Liver (tissue), 9 donors: ENCODE data around the gene LAMC1. TPM values are rescaled to one million over a fixed set of nuclear protein-coding genes. Genes with fewer than 3 reads are reported as not detected.

ENCODE experiments used
- DNase-seq: peaks from one replicate; pipeline ENCODE4 v3.0.0-alpha.2; 2017; ENCODE audit warnings: low spot score
- H3K27ac ChIP-seq, 2 donors: one replicate each; pipeline ENCODE4 v1.7.0; 2013; ENCODE audit warnings: inconsistent platforms in 2 of 2, low read length in 2 of 2, control low read depth in 1 of 2, low read depth in 1 of 2, mild to moderate bottlenecking in 1 of 2
- H3K27me3 ChIP-seq, 4 donors: one replicate each; pipeline versions ENCODE4 v1.6.1 to v1.7.0; 2013; ENCODE audit warnings: low read length in 3 of 4, inconsistent platforms in 1 of 4, mild to moderate bottlenecking in 1 of 4, moderate library complexity in 1 of 4; ENCODE audit not compliant: control insufficient read depth in 4 of 4, insufficient read depth in 4 of 4
- H3K36me3 ChIP-seq, 4 donors: one replicate each; pipeline versions ENCODE4 v1.6.1 to v1.7.0; 2013; ENCODE audit warnings: low read length in 3 of 4, mild to moderate bottlenecking in 3 of 4, low read depth in 1 of 4, moderate library complexity in 1 of 4; ENCODE audit not compliant: control insufficient read depth in 4 of 4, insufficient read depth in 3 of 4
- H3K4me1 ChIP-seq, 4 donors: one replicate each; pipeline versions ENCODE4 v1.6.1 to v1.7.0; 2013; ENCODE audit warnings: low read length in 3 of 4, mild to moderate bottlenecking in 3 of 4, moderate library complexity in 1 of 4; ENCODE audit not compliant: control insufficient read depth in 4 of 4, insufficient read depth in 4 of 4
- H3K4me3 ChIP-seq, 3 donors: one replicate each; pipeline versions ENCODE4 v1.6.1 to v1.7.0; 2013; ENCODE audit warnings: low read length in 3 of 3, control low read depth in 1 of 3, low read depth in 1 of 3, mild to moderate bottlenecking in 1 of 3
- H3K9ac ChIP-seq, 2 donors: one replicate each; pipeline ENCODE4 v1.7.0; 2013; ENCODE audit warnings: low read length in 2 of 2, mild to moderate bottlenecking in 2 of 2, moderate library complexity in 2 of 2, control low read depth in 1 of 2, low read depth in 1 of 2
- H3K9me3 ChIP-seq, 4 donors: one replicate each; pipeline versions ENCODE4 v1.6.1 to v1.7.0; 2013; ENCODE audit warnings: low read length in 3 of 4; ENCODE audit not compliant: control insufficient read depth in 4 of 4
- ATF3 ChIP-seq: IDR thresholded peaks from 2 replicates; pipeline ENCODE4 v1.6.1; 2016; ENCODE audit warnings: antibody characterized with exemption
- CTCF ChIP-seq: fragments of 150-350 bp; IDR thresholded peaks from 2 replicates; pipeline ENCODE4 v1.5.1; 2017; ENCODE audit warnings: improper control_type of control experiment, low read depth, low read length; ENCODE audit not compliant: missing input control
- EGR1 ChIP-seq, 2 donors: IDR thresholded peaks; 2 replicates each; pipeline ENCODE4 v1.6.1; 2016 to 2018; ENCODE audit warnings: antibody characterized with exemption in 2 of 2, low read depth in 2 of 2
- FOXA1 ChIP-seq: IDR thresholded peaks from 2 replicates; pipeline ENCODE4 v1.6.1; 2016; ENCODE audit warnings: antibody characterized with exemption
- FOXA2 ChIP-seq: IDR thresholded peaks from 2 replicates; pipeline ENCODE4 v1.6.1; 2016; ENCODE audit warnings: antibody characterized with exemption
- GABPA ChIP-seq, 2 donors: IDR thresholded peaks in 1 of 2; conservative IDR thresholded peaks in 1 of 2; 2 replicates each; pipeline ENCODE4 v1.6.1; 2016; ENCODE audit warnings: antibody characterized with exemption in 2 of 2, mild to moderate bottlenecking in 1 of 2, moderate library complexity in 1 of 2
- HNF4A ChIP-seq, 2 donors: conservative IDR thresholded peaks; 2 replicates each; pipeline ENCODE4 v1.6.1; 2016; ENCODE audit warnings: antibody characterized with exemption in 2 of 2, mild to moderate bottlenecking in 2 of 2
- HNF4G ChIP-seq: IDR thresholded peaks from 2 replicates; pipeline ENCODE4 v1.6.1; 2016; ENCODE audit warnings: antibody characterized with exemption
- JUND ChIP-seq, 2 donors: IDR thresholded peaks; 2 replicates each; pipeline ENCODE4 v1.6.1; 2016; ENCODE audit warnings: antibody characterized with exemption in 2 of 2
- MAX ChIP-seq: IDR thresholded peaks from 2 replicates; pipeline ENCODE4 v1.6.1; 2016; ENCODE audit warnings: antibody characterized with exemption
- NR2F2 ChIP-seq: IDR thresholded peaks from 2 replicates; pipeline ENCODE4 v1.6.1; 2016; ENCODE audit warnings: antibody characterized with exemption
- RAD21 ChIP-seq, 2 donors: IDR thresholded peaks; 2 replicates each; pipeline ENCODE4 v1.6.1; 2016; ENCODE audit warnings: antibody characterized with exemption in 2 of 2, mild to moderate bottlenecking in 2 of 2
- REST ChIP-seq: IDR thresholded peaks from 2 replicates; pipeline ENCODE4 v1.6.1; 2016; ENCODE audit warnings: antibody characterized with exemption, mild to moderate bottlenecking
- RXRA ChIP-seq, 2 donors: IDR thresholded peaks; 2 replicates each; pipeline ENCODE4 v1.6.1; 2017 to 2018; ENCODE audit warnings: antibody characterized with exemption in 2 of 2, mild to moderate bottlenecking in 1 of 2
- TAF1 ChIP-seq: conservative IDR thresholded peaks from 2 replicates; pipeline ENCODE4 v1.6.1; 2016; ENCODE audit warnings: antibody characterized with exemption, mild to moderate bottlenecking
- YY1 ChIP-seq: IDR thresholded peaks from 2 replicates; pipeline ENCODE4 v1.6.1; 2016; ENCODE audit warnings: antibody characterized with exemption, mild to moderate bottlenecking
- ZBTB33 ChIP-seq: IDR thresholded peaks from 2 replicates; pipeline ENCODE4 v1.6.1; 2016; ENCODE audit warnings: antibody characterized with exemption
- WGBS: extraction: QIAGEN DNeasy Blood & Tissue Kit; methylation state at CpG from one replicate; pipeline ENCODE4 v1.1.7; 2013; 5-methylcytosine and 5-hydroxymethylcytosine counted together
- polyA plus RNA-seq, 2 donors: library from polyadenylated mRNA; stranded (reverse) in 1 of 2; unstranded in 1 of 2; fragments of 200-250 nt in 1 of 2; fragments of >200 nt in 1 of 2; fragmentation: Nextera tagmentation in 1 of 2; extraction: Ambion mirVana in 1 of 2; gene quantifications; one replicate each; pipeline versions ENCODE4 v1.2.1 to v1.2.3, GENCODE V29; 2013 to 2015
- total RNA-seq, 2 donors: library from RNA; depleted of rRNA; stranded (reverse); fragments of >200 nt; gene quantifications; one replicate each; pipeline ENCODE4 v1.2.3, GENCODE V29; 2014
- donor health status: healthy.
- donor health status: healthy.
- donor health status: healthy.
- donor health status: healthy.
- donor health status: healthy.

The LAMC1 gene
- total and polyA plus RNA-seq, 4 donors = 5.3 to 35.1 (median 19.7) TPM

- H3K36me3 ChIP-seq = no peaks in the 10 kb centered on the region
- no peaks in the 10 kb centered on the region for H3K27me3 ChIP-seq
- no peaks in the 10 kb centered on the region for H3K9me3 ChIP-seq
- H3K4me1 ChIP-seq = no peaks in the 10 kb centered on the region
- WGBS = 74% methylated on average over 2 of the region's 2 CpGs
- DNase-seq = no peak
- no peak overlapping the region for H3K27ac ChIP-seq
- H3K4me3 ChIP-seq = no peak overlapping the region
- TF ChIP-seq MAX (no peak), GABPA (IDR thresholded peaks at IDR 0.05 in 1 of 2, conservative IDR thresholded peaks at IDR 0.05 in 1 of 2) (no peak), FOXA2 (no peak), RXRA (IDR thresholded peaks at IDR 0.05) (no peak), EGR1 (IDR thresholded peaks at IDR 0.05; ENCODE audit: low read depth in 2 of 2) (no peak), HNF4G (no peak), REST (no peak), FOXA1 (no peak), ATF3 (no peak), NR2F2 (no peak), JUND (IDR thresholded peaks at IDR 0.05) (no peak), HNF4A (conservative IDR thresholded peaks at IDR 0.05) (no peak), YY1 (no peak), RAD21 (IDR thresholded peaks at IDR 0.05) (no peak), TAF1 (no peak), CTCF (no peak), ZBTB33 (no peak)
- no peak overlapping the region for H3K9ac ChIP-seq
These were observed 48.6 kb upstream of the LAMC1 start for GRCh38 chr1:182974506-182975191.
